HG03280 (cell line): Measurements from ENCODE around the gene MRPL4.
"Not testable (repeated sequence)": the region's sequence is repeated elsewhere in the genome, so short reads cannot be mapped to it uniquely, and the experiment has no call there.

Source experiments
- ATAC-seq: cut with Tn5 transposase; IDR thresholded peaks from one replicate; pipeline ENCODE4 v1.9.1; 2021; ENCODE audit warnings: mild to moderate bottlenecking, moderate library complexity; ENCODE audit not compliant: unreplicated experiment

The MRPL4 gene

GRCh38 chr19:10228920-10229319 is 23.1 kb upstream of the MRPL4 start:
- no peak for ATAC-seq

- no peak for ATAC-seq
These were observed 21.7 kb upstream of the MRPL4 start for GRCh38 chr19:10230173-10230860.

DNA sequence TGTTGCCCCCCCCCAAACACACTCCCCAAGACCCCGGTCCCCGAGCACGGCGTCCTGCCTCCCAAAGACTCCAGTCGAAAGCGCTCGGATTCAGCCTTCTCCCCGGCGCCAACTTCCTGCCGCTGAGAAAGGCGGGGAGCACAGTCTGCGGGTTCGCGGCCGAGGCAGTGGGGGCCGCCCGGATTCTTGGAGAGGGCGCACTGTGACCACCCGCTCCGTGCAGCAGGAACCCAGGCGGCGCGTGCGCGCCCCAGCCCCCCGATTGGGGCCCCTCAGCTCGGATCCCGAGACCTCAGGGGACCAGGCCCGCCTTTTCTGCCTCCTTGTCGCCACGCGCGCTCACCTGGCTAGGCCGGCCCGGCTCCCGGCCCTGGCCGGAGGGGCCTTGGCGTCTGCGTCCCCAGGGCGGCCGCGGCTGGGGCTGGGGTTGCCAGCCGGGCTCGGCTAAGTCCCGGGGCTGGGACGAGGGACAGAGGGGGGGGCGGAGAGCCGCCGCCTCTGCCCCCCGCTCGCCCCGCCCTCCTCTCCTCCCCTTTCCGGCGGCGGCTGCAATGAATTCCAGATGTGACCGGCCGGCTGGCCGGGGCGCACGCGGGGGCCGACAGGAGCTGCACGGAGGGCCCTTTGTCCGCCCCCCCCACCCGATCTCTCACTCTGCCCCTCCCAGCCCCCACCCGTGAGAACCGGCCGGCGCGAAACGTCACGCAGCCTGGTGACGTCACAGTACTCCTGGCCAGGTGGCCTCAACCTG is 21.0 kb upstream of the MRPL4 start, which contains the start of gene S1PR2:
Gene S1PR2, minus strand, starts transcription at position 471 of the 751 bp plus-strand sequence. CDS start 6,426 bp downstream, outside the sequence.
- ATAC-seq, result peak; percentile 37

- ATAC-seq, result no peak
These were observed 20.3 kb upstream of the MRPL4 start for GRCh38 chr19:10231612-10232228.

GRCh38 chr19:10233946-10234345 is 18.1 kb upstream of the MRPL4 start:
- ATAC-seq, result no peak

DNA sequence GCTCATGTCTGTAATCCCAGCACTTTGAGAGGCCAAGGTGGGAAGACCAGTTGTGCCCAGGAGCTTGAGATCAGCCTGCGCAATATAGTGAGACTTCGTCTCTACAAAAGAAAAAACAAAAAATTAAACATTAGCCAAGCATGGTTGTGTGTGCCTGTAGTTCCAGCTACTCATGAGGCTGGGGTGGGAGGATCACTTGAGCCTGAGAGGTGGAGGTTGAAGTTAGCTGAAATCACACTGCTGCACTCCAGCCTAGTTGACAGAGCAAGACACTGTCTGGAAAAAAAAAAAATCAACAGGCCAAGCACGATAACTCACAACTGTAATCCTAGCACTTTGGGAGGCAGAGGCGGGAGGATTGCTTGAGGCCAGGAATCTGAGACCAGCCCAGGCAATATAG is 17.0 kb upstream of the MRPL4 start:
- no peak for ATAC-seq

DNA sequence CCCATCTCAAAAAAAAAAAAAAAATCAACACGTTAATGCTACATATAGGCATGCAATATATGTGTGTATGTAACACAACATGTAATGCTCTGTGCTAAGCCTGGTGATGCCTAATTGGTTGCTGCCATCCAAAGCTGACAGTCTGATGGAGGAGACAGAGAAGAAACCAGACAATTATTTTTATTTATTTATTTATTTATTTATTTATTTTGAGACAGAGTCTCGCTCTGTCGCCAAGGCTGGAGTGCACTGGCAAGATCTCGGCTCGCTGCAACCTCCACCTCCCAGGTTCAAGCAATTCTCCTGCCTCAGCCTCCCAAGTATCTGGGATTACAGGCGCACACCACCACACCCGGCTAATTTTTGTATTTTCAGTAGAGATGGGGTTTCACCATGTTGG is 16.6 kb upstream of the MRPL4 start:
- ATAC-seq, result not testable (repeated sequence)

DNA sequence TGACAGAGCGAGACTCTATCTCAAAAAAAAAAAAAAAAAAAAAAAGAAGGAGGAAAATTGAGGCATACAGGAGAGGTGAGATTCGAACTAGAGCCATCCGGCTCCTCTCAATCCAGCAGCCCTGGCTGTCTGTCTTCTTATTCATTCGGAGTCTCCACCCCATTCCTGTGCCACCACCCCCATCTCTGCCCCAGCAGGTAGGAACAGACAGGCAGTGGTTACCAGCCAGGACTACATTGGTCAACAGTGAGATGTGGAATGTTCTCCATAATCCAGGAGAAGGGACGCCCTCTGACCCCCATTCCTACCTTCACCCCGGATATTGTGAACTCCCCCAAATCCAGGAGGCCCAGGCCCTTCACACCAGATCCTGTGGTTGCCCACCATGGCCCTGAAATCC is 14.3 kb upstream of the MRPL4 start:
- ATAC-seq, result no peak

GRCh38 chr19:10238172-10238783 is 13.7 kb upstream of the MRPL4 start:
- ATAC-seq, result no peak

GRCh38 chr19:10241826-10242449 is 10.1 kb upstream of the MRPL4 start:
- not testable (repeated sequence) for ATAC-seq

DNA sequence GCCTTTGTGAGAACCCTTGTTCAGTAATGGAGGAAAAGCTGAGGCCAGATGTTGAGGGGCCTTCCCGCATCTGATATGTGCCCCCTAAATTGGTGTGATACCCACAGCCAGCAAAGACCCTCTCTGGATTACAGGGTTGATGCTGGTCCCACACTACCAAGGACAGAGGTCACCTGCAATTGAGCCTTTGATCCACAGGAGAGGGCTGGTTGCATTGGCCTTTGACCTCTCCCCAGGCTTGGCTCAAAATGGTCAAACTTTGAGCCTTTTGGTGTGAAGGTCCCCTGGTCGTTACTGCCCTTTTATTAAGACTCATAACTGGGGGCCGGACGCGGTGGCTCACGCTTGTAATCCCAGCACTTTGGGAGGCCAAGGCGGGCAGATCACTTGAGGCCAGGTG is 8.4 kb upstream of the MRPL4 start:
- no peak for ATAC-seq

DNA sequence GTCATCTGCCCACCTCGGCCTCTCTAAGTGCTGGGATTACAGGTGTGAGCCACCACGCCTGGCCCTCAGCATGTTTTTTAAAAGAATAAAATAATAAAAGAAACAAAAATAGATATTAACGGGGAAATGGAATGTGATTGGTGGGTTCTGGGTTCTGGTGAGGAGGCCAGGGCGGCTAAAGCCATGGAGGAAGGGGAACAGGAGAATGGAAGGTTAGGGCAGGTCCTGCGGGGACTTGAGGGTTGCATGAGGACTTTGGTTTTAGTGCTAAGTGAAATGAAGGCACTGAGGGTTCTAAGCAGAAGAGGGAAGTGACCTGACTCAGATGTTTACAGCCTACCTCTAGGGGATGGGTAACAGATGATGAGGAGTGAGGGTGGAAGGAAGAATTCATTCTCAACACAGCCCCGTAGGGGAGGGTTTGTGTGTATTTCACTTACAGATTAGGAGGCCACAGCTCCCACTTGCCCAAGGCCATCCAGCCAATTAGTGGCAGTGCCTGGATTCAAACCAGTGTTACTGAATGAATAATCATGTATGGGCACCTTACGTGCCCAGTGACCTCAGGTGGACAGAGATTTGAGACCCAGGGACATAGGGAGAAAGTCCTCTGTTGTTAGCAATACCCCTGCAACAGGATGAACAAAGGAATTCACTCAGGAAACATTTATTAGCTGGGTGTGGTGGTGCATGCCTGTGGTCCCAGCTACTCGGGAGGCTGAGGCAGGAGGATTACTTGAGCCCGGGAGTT is 6.7 kb upstream of the MRPL4 start:
- no peak for ATAC-seq

GRCh38 chr19:10246511-10246910 is 5.5 kb upstream of the MRPL4 start:
- ATAC-seq, result no peak

- ATAC-seq, result no peak
These were observed 693 bp downstream of the MRPL4 start for GRCh38 chr19:10252707-10253106.

- no peak for ATAC-seq
These were observed 2.2 kb downstream of the MRPL4 start for GRCh38 chr19:10254244-10254643.

DNA sequence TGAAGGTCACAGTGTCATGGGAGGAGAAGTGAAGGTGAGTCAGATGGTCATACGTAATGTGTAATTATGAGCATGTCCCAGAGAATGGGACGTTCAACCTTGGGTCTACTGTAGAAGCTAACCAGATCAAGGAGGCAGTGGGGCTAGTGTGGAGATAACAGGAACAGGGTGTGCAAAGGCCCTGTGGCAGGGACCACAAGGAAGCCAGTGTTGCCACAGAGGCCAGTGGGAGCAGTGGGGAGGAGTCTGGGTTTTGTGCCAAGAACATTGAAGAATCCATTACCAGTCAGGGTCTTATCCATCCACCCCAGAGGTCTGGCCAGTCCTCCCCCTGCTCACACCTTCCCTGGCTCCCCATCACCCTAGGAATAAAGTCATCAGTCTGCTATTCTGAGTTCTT is 3.3 kb downstream of the MRPL4 start:
- ATAC-seq, result no peak

- ATAC-seq, result no peak
These were observed 4.5 kb downstream of the MRPL4 start for GRCh38 chr19:10256551-10256950.

- no peak for ATAC-seq
These were observed 5.1 kb downstream of the MRPL4 start for GRCh38 chr19:10256970-10257615.

GRCh38 chr19:10258080-10258710 is 6.2 kb downstream of the MRPL4 start:
- no peak for ATAC-seq
